ENCODE data around the gene CREM. TPM values are rescaled to one million over a fixed set of nuclear protein-coding genes. Genes with fewer than 3 reads are reported as not detected.

Gene CREM
- total RNA-seq, 1 experiment from 2014 or later, result 20.0 TPM

GRCh38 chr10:35124540-35124939 is 2.1 kb upstream of the CREM start:
- peaks cover 4% of the 10 kb centered on the region for H3K23me2 ChIP-seq (ENCODE audit: insufficient read length, low read depth, low read length, poor library complexity, severe bottlenecking)
- H3K4me2 ChIP-seq (ENCODE audit: insufficient read depth, insufficient read length, low read length), result no peak overlapping the region
- no peak for TF ChIP-seq CTCF (conservative IDR thresholded peaks at IDR 0.05)
- H3K14ac ChIP-seq (ENCODE audit: insufficient read depth, low read length), result no peak overlapping the region
- no peak overlapping the region for H4K8ac ChIP-seq (replicated peaks; ENCODE audit: insufficient read length, low read depth, low read length)
- H3K27ac ChIP-seq (ENCODE audit: insufficient read length, low read depth, low read length), result no peak overlapping the region
- H3K27me3 ChIP-seq (ENCODE audit: insufficient read depth, low read length), result no peaks in the 10 kb centered on the region
- DNase-seq, result no peak
- Mint-ChIP-seq H3K36me3 (ENCODE audit: insufficient read depth in 1 of 3, low read depth in 3 of 3) (peaks cover 0 to 5% (median 4%) of the 10 kb centered on the region in 3 experiments; a peak in 4 of 7 replicates), H3K4me1 (peaks cover 4 to 14% of the 10 kb centered on the region in 2 experiments), H3K4me3 (no peak overlapping the region), H3K27ac (no peak overlapping the region), H3K9me3 (no peaks in the 10 kb centered on the region), H3K27me3 (ENCODE audit: low read depth) (no peaks in the 10 kb centered on the region)
- no peak overlapping the region for H2BK20ac ChIP-seq (ENCODE audit: low read depth, low read length, poor library complexity, severe bottlenecking)
- no peaks in the 10 kb centered on the region for H4K20me1 ChIP-seq (ENCODE audit: control insufficient read depth, insufficient read depth, insufficient read length)
- no peak overlapping the region for H2AFZ ChIP-seq (ENCODE audit: low read length)
- no CpG with 5 or more reads among the region's 6 CpGs for WGBS (ENCODE audit: extremely low coverage, insufficient read length, low lambda C conversion rate)
- no peak overlapping the region for H4K5ac ChIP-seq (ENCODE audit: insufficient read length, low read depth, low read length)
- H2BK5ac ChIP-seq (ENCODE audit: insufficient read length, low read length), result no peak overlapping the region
- H2BK15ac ChIP-seq (ENCODE audit: low read depth, low read length), result no peak overlapping the region
- H4K91ac ChIP-seq (ENCODE audit: insufficient read length, low read depth, low read length), result no peak overlapping the region
- H3T11ph ChIP-seq (ENCODE audit: low read length), result no peak overlapping the region
- no peaks in the 10 kb centered on the region for H3K4me1 ChIP-seq (ENCODE audit: insufficient read depth, low read length)
- no peak overlapping the region for H2AK5ac ChIP-seq (ENCODE audit: insufficient read length, low read length)
- no peaks in the 10 kb centered on the region for H3K79me1 ChIP-seq (ENCODE audit: insufficient read depth, low read depth, low read length, poor library complexity, severe bottlenecking)
- no peak overlapping the region for H2BK12ac ChIP-seq (ENCODE audit: insufficient read length, low read depth, low read length)
- no peaks in the 10 kb centered on the region for H3K9me3 ChIP-seq (ENCODE audit: control insufficient read depth, low read depth, low read length)
- no peak overlapping the region for H3K18ac ChIP-seq (ENCODE audit: insufficient read length, low read depth, low read length)
- H3K23ac ChIP-seq (ENCODE audit: insufficient read length, low read depth, low read length), result no peak overlapping the region
- no peak overlapping the region for H3K56ac ChIP-seq (ENCODE audit: insufficient read length, low read depth, low read length)
- H3K4ac ChIP-seq (ENCODE audit: low read depth, low read length), result no peak overlapping the region
- H3K79me2 ChIP-seq (ENCODE audit: insufficient read depth, low read length), result peaks cover 1% of the 10 kb centered on the region; the same call in 1 of the 2 replicates
- no peak overlapping the region for H3K9ac ChIP-seq (ENCODE audit: extremely low read depth, insufficient read length, low read length)
- no peak overlapping the region for H2BK120ac ChIP-seq (ENCODE audit: low read depth, low read length, poor library complexity, severe bottlenecking)
